Right lobe of liver (tissue), 4 donors: Measurements from ENCODE around the gene PAPOLB.
"Not testable (repeated sequence)": the region's sequence is repeated elsewhere in the genome, so short reads cannot be mapped to it uniquely, and the experiment has no call there.

ENCODE experiments used
- CTCF ChIP-seq, 4 donors: fragments of 200-600 bp in 3 of 4; fragments of 450-650 bp in 1 of 4; IDR thresholded peaks; one replicate each; pipeline versions ENCODE4 v1.5.1 to v1.8.0; 2016 to 2022; ENCODE audit warnings: antibody characterized with exemption in 4 of 4, mild to moderate bottlenecking in 2 of 4
- POLR2A ChIP-seq: fragments of 450-650 bp; IDR thresholded peaks from one replicate; pipeline ENCODE4 v1.6.1; 2017; ENCODE audit warnings: antibody characterized with exemption, mild to moderate bottlenecking
- donor health status: DM: no; HTN: no; CAD: no.
- donor health status: DM: no; HTN: no; CAD: no.
- donor health status: DM: no; HTN: yes; CAD: no.

DNA sequence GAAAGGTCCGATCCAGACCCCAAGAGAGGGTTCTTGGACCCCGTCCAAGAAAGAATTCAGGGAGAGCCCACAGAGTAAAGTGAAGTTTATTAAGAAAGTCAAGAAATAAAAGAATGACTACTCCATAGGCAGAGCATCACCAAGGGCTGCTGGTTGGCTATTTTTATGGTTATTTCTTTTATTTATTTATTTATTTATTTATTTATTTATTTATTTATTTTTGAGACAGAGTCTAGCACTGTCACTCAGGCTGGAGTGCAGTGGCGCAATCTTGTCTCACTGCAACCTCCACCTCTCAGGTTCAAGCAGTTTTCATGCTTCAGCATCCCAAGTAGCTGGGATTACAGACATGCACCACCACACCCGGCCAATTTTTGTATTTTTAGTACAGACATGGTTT lies 31.4 kb upstream of the PAPOLB start:
- TF ChIP-seq POLR2A; CTCF (IDR thresholded peaks at IDR 0.05): not testable (repeated sequence)
